DND-41 (cell line): ENCODE results near the gene LEMD2.

Experiments used
- CTCF ChIP-seq: IDR thresholded peaks from 2 replicates; pipeline ENCODE4 v1.5.1; 2012; ENCODE audit warnings: borderline replicate concordance, low read length, moderate library complexity, mild to moderate bottlenecking; ENCODE audit not compliant: poor library complexity, severe bottlenecking; ENCODE audit errors: extremely low read depth
- EZH2 ChIP-seq: IDR thresholded peaks from 3 replicates; pipeline ENCODE4 v1.6.1; 2012; ENCODE audit warnings: borderline replicate concordance, low read depth, mild to moderate bottlenecking, moderate library complexity, low read length, inconsistent platforms; ENCODE audit not compliant: severe bottlenecking

- TF ChIP-seq CTCF (peak; percentile 45), EZH2 (no peak)
These were observed 33.9 kb upstream of the LEMD2 start for GRCh38 chr6:33822575-33823395.
